ENCODE data around the gene TTC3. TPM values are rescaled to one million over a fixed set of nuclear protein-coding genes. Genes with fewer than 3 reads are reported as not detected.
"Not testable (repeated sequence)": the region's sequence is repeated elsewhere in the genome, so short reads cannot be mapped to it uniquely, and the experiment has no call there.

Gene TTC3
- total RNA-seq, 1 experiment from 2014 or later = 61.0 TPM

DNA sequence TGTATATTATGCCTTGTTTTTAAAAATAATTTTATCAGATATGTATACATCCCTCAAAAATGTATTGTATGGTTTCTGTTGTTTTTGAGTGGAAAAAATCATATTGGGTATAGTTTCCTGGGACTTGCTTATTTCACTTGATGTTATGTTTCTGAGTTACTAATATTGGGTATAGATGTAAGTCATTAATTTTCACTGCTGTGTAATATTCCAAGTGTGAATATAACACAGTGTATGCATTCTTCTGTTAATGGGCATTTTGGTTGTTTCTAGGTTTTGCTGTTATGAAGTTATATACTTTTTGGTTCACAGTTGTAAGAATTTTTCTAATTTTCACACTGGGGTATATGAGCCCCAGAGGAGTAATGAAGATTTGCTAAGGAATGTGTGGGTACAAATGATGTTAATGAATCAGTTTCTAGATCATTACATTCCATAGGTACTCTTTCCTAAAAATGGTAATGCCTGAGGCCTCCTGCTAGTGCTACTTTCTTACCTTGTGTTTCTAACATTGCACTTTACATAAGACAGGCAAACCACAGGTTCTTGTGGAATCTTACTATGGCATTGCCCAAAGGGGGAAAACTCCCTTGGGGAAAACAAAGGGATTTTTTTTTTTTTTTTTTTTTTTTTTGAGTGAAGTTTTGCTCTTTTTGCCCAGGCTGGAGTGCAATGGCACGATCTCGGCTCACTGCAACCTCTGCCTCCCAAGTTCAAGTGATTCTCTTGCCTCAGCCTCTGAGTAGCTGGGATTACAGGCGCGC, 3.2 kb downstream of the TTC3 start:
- Histone ChIP-seq H3K9me3 (peaks cover 6% of the 10 kb centered on the region), H3K36me3 (no peaks in the 10 kb centered on the region), H3K27me3 (no peaks in the 10 kb centered on the region), H3K4me3 (no peak overlapping the region)
- no peak for DNase-seq

GRCh38 chr21:37077403-37077802, 4.3 kb downstream of the TTC3 start:
- no peak overlapping the region for H3K4me3 ChIP-seq
- no peak for DNase-seq
- H3K27me3 ChIP-seq = no peaks in the 10 kb centered on the region
- peaks cover 6% of the 10 kb centered on the region for H3K9me3 ChIP-seq
- H3K36me3 ChIP-seq = no peaks in the 10 kb centered on the region

DNA sequence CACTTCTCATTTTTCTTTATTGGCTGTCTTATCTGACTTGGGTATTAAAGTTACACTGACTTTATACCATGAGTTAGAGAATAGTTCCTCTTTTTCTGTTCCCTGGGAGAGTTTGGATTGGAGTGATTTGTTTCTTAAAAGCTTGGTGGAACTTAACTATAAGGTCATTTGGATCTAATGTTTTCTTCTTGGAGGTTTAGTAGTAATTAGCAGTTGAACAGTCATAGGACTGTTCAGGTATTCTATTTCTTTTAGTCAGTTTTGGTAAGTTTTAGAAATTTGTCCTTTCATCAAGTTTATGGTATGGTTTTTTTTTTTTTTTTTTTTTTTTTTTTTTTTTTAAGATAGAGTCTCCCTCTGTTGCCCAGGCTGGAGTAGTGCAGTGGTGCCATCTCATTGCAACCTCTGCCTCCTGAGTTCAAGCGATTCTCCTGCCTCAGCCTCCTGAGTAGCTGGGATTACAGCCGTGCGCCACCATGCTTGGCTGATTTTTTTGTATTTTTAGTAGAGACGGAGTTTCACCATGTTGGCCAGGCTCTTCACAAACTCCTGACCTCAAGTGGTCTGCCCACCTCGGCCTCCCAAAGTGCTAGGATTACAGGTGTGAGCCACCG, 6.3 kb downstream of the TTC3 start:
- H3K36me3 ChIP-seq = no peaks in the 10 kb centered on the region
- no peaks in the 10 kb centered on the region for H3K27me3 ChIP-seq
- H3K4me3 ChIP-seq = no peak overlapping the region
- H3K9me3 ChIP-seq = peaks cover 6% of the 10 kb centered on the region
- DNase-seq = no peak

GRCh38 chr21:37082375-37082774, 9.3 kb downstream of the TTC3 start:
- no peak for DNase-seq
- Histone ChIP-seq H3K27me3 (no peaks in the 10 kb centered on the region), H3K36me3 (peaks cover 2% of the 10 kb centered on the region; the same call in 1 of the 2 replicates), H3K4me3 (no peak overlapping the region), H3K9me3 (peaks cover 5% of the 10 kb centered on the region)

DNA sequence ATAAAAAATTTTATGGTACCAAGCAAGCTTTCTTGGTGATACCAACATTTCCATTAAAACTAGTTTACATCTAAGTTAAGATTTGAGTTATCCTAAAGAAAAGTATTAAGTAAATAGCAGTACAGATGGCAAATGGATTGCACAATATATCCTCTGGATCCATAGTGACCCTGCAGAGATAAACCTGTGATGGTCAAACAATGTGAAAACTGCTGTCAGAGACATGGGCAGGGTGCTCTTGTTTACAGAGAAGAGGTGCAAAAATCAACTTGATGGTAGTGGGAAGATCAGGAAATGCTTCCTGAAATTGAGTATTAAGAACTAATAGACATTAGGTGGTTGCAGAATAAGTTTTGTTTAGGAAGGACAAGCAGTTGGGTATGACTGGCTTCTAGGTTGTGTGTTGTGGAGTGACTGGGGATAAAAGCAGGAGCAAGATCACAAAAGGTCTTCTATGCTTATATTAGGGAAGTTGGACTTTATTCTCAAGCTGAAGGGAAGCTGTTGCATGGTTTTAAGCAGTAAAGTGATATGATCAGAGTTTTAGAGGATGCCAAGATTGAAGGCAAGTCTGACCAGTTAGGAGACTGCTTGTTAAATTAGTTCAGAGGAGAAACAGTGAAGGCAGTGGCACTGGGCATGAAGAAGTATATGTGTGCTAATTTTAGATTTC, 9.9 kb downstream of the TTC3 start:
- no peak overlapping the region for H3K4me3 ChIP-seq
- DNase-seq = no peak
- H3K36me3 ChIP-seq = peaks cover 4% of the 10 kb centered on the region
- 0 out of 2 replicates have a peak, but pooled peaks cover 2% of the 10 kb centered on the region for H3K9me3 ChIP-seq
- H3K27me3 ChIP-seq = no peaks in the 10 kb centered on the region

GRCh38 chr21:37085726-37086125, 12.7 kb downstream of the TTC3 start:
- DNase-seq = no peak
- no peaks in the 10 kb centered on the region for H3K9me3 ChIP-seq
- no peak overlapping the region for H3K4me3 ChIP-seq
- peaks cover 10% of the 10 kb centered on the region for H3K36me3 ChIP-seq
- H3K27me3 ChIP-seq = no peaks in the 10 kb centered on the region

DNA sequence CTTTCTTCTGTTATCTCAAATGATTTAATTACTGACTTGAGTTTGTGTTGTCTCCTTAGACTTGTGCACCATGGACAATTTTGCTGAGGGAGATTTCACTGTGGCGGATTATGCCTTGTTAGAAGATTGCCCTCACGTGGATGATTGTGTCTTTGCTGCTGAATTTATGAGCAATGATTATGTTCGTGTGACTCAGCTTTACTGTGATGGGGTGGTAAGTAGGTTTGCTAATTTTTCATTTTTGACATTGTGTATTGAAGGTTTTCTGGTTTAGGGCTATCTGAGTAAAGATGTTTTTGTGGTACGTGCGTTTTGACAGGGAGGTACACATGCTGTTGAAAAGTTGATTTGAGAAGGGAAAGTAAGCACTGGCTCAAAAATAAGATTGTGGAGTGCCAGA, 14.1 kb downstream of the TTC3 start:
- no peaks in the 10 kb centered on the region for H3K27me3 ChIP-seq
- DNase-seq = no peak

DNA sequence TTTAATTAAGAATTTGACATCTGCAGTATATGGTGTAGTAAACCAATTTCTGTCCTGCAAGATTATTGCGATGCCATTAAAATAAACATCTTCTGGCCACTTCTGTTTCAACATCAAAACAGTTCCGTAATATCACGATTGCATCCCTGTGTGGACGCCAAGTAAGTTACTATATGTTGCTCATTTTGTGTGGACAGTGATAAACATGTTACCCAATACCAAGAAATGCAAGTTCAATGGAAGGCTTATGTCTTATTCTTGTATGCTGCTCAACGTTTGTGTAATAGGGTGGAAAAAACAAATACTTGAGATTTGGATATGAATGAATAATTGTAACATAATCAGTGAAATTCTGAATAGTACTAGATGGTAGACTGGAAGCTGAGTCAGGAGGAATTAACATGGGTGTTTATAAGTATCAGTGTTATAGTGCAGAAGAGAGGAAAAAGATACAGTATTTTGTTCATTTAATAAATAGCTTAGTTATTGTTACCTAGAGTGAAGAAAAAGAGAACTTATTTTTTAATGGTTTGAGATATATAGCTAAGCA, 15.2 kb downstream of the TTC3 start:
- Histone ChIP-seq H3K4me3 (no peak overlapping the region), H3K36me3 (peaks cover 22% of the 10 kb centered on the region), H3K27me3 (no peaks in the 10 kb centered on the region), H3K9me3 (no peaks in the 10 kb centered on the region)
- no peak for DNase-seq

More for the DNA sequence above, 14.1 kb downstream of the TTC3 start:
- Histone ChIP-seq H3K4me3 (no peak overlapping the region), H3K36me3 (peaks cover 15% of the 10 kb centered on the region), H3K9me3 (no peaks in the 10 kb centered on the region)

- no peaks in the 10 kb centered on the region for H3K9me3 ChIP-seq
- H3K4me3 ChIP-seq = no peak overlapping the region
- no peak for DNase-seq
- H3K36me3 ChIP-seq = peaks cover 58% of the 10 kb centered on the region
- H3K27me3 ChIP-seq = no peaks in the 10 kb centered on the region
These were observed 20.9 kb downstream of the TTC3 start for GRCh38 chr21:37093977-37094376.

GRCh38 chr21:37095821-37096220, 22.8 kb downstream of the TTC3 start:
- Histone ChIP-seq H3K4me3 (no peak overlapping the region), H3K27me3 (no peaks in the 10 kb centered on the region), H3K9me3 (no peaks in the 10 kb centered on the region), H3K36me3 (peaks cover 64% of the 10 kb centered on the region)
- DNase-seq = no peak

- no peak for DNase-seq
- no peaks in the 10 kb centered on the region for H3K9me3 ChIP-seq
- H3K27me3 ChIP-seq = no peaks in the 10 kb centered on the region
- no peak overlapping the region for H3K4me3 ChIP-seq
- peaks cover 52% of the 10 kb centered on the region for H3K36me3 ChIP-seq
These were observed 25.7 kb downstream of the TTC3 start for GRCh38 chr21:37098751-37099150.

DNA sequence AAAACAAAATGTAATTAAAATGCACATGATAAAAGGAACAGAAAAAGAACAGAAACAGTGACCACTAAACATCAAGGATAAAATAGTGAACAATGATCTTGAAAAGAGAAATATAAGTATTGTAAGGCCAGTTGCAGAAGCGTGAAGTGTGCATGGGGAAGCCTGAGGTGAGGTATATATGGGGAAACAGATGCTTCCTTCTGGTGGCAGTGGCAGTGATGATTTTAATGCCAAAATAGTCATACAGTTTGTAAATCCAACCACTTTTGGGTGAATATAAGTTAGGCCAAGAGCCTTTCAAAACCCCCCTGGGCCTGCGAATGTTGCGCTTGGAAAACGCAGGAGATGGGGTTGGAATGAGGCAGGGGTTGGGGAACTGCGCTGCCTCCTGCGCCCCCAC, 27.3 kb downstream of the TTC3 start:
- no peak for DNase-seq
- no peaks in the 10 kb centered on the region for H3K9me3 ChIP-seq
- peaks cover 41% of the 10 kb centered on the region for H3K36me3 ChIP-seq
- H3K27me3 ChIP-seq = no peaks in the 10 kb centered on the region
- H3K4me3 ChIP-seq = no peak overlapping the region

DNA sequence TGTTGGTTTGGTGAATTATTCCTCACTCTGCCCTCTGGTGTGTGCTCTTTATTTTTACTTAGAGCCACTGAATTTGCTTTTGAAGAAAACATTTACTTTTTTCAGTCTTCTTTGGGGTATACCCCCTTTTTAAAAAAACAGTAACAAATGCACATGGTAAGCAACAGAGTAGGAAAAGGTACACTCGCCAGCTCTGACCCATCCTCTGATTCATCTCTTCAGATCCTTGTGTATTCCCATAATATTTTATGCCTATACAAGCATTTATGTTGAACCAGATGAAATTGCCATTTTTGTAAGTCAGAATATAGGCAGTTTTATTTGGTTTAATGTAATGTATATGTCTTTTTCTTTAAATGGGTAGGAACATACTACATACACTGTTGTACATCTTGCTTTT, 28.3 kb downstream of the TTC3 start:
- Histone ChIP-seq H3K36me3 (peaks cover 34% of the 10 kb centered on the region), H3K9me3 (no peaks in the 10 kb centered on the region), H3K4me3 (no peak overlapping the region), H3K27me3 (no peaks in the 10 kb centered on the region)
- no peak for DNase-seq

DNA sequence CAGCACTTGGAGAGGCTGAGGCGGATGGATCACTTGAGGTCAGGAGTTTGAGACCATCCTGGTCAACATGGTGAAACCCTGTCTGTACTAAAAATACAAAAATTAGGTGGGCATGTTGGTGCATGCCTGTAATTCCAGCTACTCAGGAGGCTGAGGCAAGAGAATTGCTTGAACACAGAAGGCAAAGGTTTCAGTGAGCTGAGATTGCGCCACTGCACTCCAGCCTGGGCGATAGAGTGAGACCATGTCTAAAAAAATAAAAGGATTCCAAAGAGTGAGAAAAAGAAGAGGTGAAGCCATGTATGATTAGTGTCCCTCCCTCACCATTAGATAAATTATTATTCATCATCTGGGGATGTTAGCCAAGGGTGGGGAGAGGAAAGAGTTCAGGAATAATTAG, 29.7 kb downstream of the TTC3 start:
- H3K27me3 ChIP-seq, H3K4me3 ChIP-seq, DNase-seq, H3K9me3 ChIP-seq: not testable (repeated sequence)
- peaks cover 33% of the 10 kb centered on the region for H3K36me3 ChIP-seq

- Histone ChIP-seq H3K27me3 (no peaks in the 10 kb centered on the region), H3K4me3 (no peak overlapping the region), H3K36me3 (peaks cover 38% of the 10 kb centered on the region), H3K9me3 (peaks cover 5% of the 10 kb centered on the region)
- DNase-seq = no peak
These were observed 33.9 kb downstream of the TTC3 start for GRCh38 chr21:37106998-37107397.

- DNase-seq, H3K9me3 ChIP-seq, H3K4me3 ChIP-seq, H3K27me3 ChIP-seq: not testable (repeated sequence)
- peaks cover 48% of the 10 kb centered on the region for H3K36me3 ChIP-seq
These were observed 38.0 kb downstream of the TTC3 start for GRCh38 chr21:37111029-37111428.

DNA sequence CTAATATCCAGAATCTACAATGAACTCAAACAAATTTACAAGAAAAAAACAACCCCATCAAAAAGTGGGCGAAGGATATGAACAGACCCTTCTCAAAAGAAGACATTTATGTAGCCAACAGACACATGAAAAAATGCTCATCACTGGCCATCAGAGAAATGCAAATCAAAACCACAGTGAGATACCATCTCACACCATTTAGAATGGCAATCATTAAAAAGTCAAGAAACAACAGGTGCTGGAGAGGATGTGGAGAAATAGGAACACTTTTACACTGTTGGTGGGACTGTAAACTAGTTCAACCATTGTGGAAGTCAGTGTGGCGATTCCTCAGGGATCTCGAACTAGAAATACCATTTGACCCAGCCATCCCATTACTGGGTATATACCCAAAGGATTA, 41.2 kb downstream of the TTC3 start:
- not testable (repeated sequence) for DNase-seq, H3K27me3 ChIP-seq, H3K4me3 ChIP-seq, H3K9me3 ChIP-seq
- peaks cover 26% of the 10 kb centered on the region for H3K36me3 ChIP-seq
